Heart right ventricle (tissue), 16 donors: ENCODE data around the gene RAI14. TPM values are rescaled to one million over a fixed set of nuclear protein-coding genes. Genes with fewer than 3 reads are reported as not detected.
A peak's percentile ranks its signal among the peaks of the same experiment; 100 is the strongest.

Source experiments
- ATAC-seq, 8 donors: fragments of 200-7000 bp; cut with Tn5 transposase; one replicate each; pipeline ENCODE4 v1.9.1; 2020; ENCODE audit warnings: mild to moderate bottlenecking in 8 of 8, moderate library complexity in 8 of 8, moderate number of reproducible peaks in 1 of 8
- DNase-seq, 2 donors: peaks; one replicate each; pipeline ENCODE4 v3.0.0-alpha.2; 2020
- H3K27ac ChIP-seq, 10 donors: fragments of 200-600 bp; sonication (generic) in 2 of 10; one replicate each; pipeline versions ENCODE4 v1.5.0 to v1.8.0; 2020 to 2022; ENCODE audit warnings: mild to moderate bottlenecking in 3 of 10
- H3K27me3 ChIP-seq, 7 donors: fragments of 200-600 bp; one replicate each; pipeline ENCODE4 v1.8.0; 2021 to 2022; ENCODE audit warnings: mild to moderate bottlenecking in 2 of 7
- H3K36me3 ChIP-seq, 9 donors: fragments of 200-600 bp; sonication (generic) in 1 of 9; one replicate each; pipeline versions ENCODE4 v1.5.0 to v1.8.0; 2020 to 2022; ENCODE audit warnings: mild to moderate bottlenecking in 2 of 9
- H3K4me1 ChIP-seq, 9 donors: fragments of 200-600 bp; sonication (generic) in 1 of 9; one replicate each; pipeline versions ENCODE4 v1.5.0 to v1.8.0; 2020 to 2022; ENCODE audit warnings: mild to moderate bottlenecking in 4 of 9
- H3K4me3 ChIP-seq, 10 donors: fragments of 200-600 bp; sonication (generic) in 2 of 10; one replicate each; pipeline versions ENCODE4 v1.5.0 to v1.8.0; 2020 to 2022; ENCODE audit warnings: mild to moderate bottlenecking in 7 of 10, moderate library complexity in 2 of 10
- H3K9me3 ChIP-seq, 11 donors: fragments of 200-600 bp in 10 of 11; sonication (generic) in 2 of 11; one replicate each; pipeline versions ENCODE4 v1.5.0 to v1.8.0; 2013 to 2022; ENCODE audit warnings: mild to moderate bottlenecking in 2 of 11, control low read depth in 1 of 11, moderate library complexity in 1 of 11
- WGBS, 2 donors: extraction: QIAGEN DNeasy Blood & Tissue Kit; methylation state at CpG; one replicate each; pipeline ENCODE4 v1.1.7; 2013; ENCODE audit warnings: inconsistent platforms in 1 of 2; 5-methylcytosine and 5-hydroxymethylcytosine counted together
- intact Hi-C, 10 donors: fragments of 100-400 bp; cut with DNase I; formaldehyde crosslinking; loops; one replicate each; pipeline versions ENCODE4 v1.11.1 to v1.14.2; 2022
- polyA plus RNA-seq, 2 donors: library from polyadenylated mRNA; stranded (reverse); fragments of 200-250 nt; gene quantifications; one replicate each; pipeline ENCODE4 v1.2.3, GENCODE V29; 2013
- total RNA-seq, 10 donors: library from RNA; stranded (reverse); fragmentation: NEBNext Ultra II Directional in 3 of 10; extraction: Animal tissue kit (Norgen Biotek cat#: 25700) in 3 of 10; gene quantifications; one replicate each; pipeline versions ENCODE4 v1.2.1 to v1.2.4, GENCODE V29; 2021 to 2023
- TF ChIP-seq, protein P1 (sequence below), 9 donors: fragments of 200-600 bp; sonication (generic) in 2 of 9; IDR thresholded peaks; one replicate each; pipeline versions ENCODE4 v1.5.0 to v1.8.0; 2021 to 2022; ENCODE audit warnings: antibody characterized with exemption in 9 of 9, mild to moderate bottlenecking in 5 of 9, moderate library complexity in 1 of 9
- donor health status: Arrhythmogenic right ventricular cardiomyopathy.
- donor health status: ischemic (EF 13 %, LVEDD 7.1; RV severe dilation, severe dysfunction).
- donor health status: healthy with polysubstance abuse.
- donor health status: DM: no; HTN: yes; CAD: no.
- donor health status: DM: no; HTN: no; CAD: no.
- donor health status: ischemic (EF 25% LVEDD 6.9; RV normal size, moderate dysfunction).
- donor health status: ischemic (EF 25% LVEDD 5.7; RV mildly dilated, moderate dysfunction).
- donor health status: healthy.
- donor health status: DM: yes; HTN: yes; CAD: no.
- donor health status: Ischemic cardiomyopathy.
- donor health status: ischemic (EF 35%, LVEDD 5.7; RV mildly dilated, moderate dysfunction).
- donor health status: nonischemic (EF 11% LVEDD 7.7; RV severe dilation, severe dysfunction).
- donor health status: DM: yes; HTN: yes; CAD: no.
- donor health status: PGD.
- donor health status: ischemic (EF 29% LVEDD 5.4; RV normal size, mild dysfunction).
- donor health status: nonischemic (EF 23%, LVEDD 6.1; RV moderate dilation, normal function).

Gene RAI14
- total and polyA plus RNA-seq, 12 donors: 3.3 to 25.5 (median 9.3) TPM

GRCh38 chr5:34656700-34657273 lies 659 bp downstream of the RAI14 start:
- peak; percentile 10 to 53 (median 27) for ATAC-seq
- Histone ChIP-seq H3K4me1 (peaks cover 0 to 36% (median 19%) of the 10 kb centered on the region in 9 donors), H3K9me3 (no peaks in the 10 kb centered on the region), H3K27ac (peak overlapping the region; percentile 72 to 98 (median 91)), H3K4me3 (peak overlapping the region; percentile 61 to 96 (median 89)), H3K36me3 (no peaks in the 10 kb centered on the region), H3K27me3 (peaks cover 0 to 45% (median 0%) of the 10 kb centered on the region in 7 donors)
- peak; percentile 17 to 22 for DNase-seq
- TF ChIP-seq, protein P1, sequence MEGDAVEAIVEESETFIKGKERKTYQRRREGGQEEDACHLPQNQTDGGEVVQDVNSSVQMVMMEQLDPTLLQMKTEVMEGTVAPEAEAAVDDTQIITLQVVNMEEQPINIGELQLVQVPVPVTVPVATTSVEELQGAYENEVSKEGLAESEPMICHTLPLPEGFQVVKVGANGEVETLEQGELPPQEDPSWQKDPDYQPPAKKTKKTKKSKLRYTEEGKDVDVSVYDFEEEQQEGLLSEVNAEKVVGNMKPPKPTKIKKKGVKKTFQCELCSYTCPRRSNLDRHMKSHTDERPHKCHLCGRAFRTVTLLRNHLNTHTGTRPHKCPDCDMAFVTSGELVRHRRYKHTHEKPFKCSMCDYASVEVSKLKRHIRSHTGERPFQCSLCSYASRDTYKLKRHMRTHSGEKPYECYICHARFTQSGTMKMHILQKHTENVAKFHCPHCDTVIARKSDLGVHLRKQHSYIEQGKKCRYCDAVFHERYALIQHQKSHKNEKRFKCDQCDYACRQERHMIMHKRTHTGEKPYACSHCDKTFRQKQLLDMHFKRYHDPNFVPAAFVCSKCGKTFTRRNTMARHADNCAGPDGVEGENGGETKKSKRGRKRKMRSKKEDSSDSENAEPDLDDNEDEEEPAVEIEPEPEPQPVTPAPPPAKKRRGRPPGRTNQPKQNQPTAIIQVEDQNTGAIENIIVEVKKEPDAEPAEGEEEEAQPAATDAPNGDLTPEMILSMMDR (IDR thresholded peaks at IDR 0.05): no peak
- intact Hi-C loops: loop anchor here in 6 of 10 donors (2.0 to 10.0 kb wide), 8 partner anchors 78 to 238 kb away; partner anchors contain the start of gene TTC23L (in 3 of the 6)
- 0% methylated on average over 49 to 53 of the region's 53 CpGs for WGBS, 2 donors

DNA sequence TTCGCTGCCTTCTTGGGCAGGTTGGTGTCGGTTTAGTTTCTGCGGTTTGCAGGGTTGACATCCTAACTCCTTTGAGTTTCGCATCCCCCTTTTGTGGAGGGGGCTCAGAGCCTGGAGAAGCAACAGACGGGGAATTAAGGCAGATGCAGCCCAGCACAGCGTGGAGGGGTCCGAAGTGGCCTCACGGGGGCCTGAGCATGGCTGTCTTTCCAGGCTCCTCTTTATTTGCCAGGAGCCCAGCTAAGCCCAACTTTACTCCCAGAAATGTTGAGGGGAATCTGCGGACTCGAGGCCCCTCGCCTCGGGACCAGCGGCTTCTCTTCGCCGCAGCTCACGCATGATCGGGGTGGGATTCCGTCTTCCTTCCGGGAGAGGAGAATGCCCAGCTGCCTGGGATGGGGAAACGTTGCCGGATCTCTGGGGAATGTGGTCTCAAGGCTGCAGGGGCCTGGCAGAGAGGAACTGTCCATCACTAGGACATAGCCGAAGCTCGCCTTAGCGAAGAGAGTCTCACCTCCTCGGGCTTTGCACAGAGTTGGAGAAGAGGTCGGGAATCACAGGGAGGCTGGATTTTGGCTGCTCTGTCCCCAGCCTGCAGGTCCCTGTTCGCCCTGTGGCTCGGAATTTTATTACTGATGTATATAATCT lies 1.3 kb downstream of the RAI14 start:
- 3% methylated on average over 28 of the region's 28 CpGs for WGBS, 2 donors
- Histone ChIP-seq H3K27ac (peak overlapping the region in 9 of 10 donors; percentile 82 to 98 (median 91)), H3K4me1 (peaks cover 0 to 36% (median 19%) of the 10 kb centered on the region in 9 donors), H3K4me3 (peak overlapping the region; percentile 61 to 96 (median 89)), H3K27me3 (peaks cover 0 to 45% (median 0%) of the 10 kb centered on the region in 7 donors), H3K36me3 (no peaks in the 10 kb centered on the region), H3K9me3 (no peaks in the 10 kb centered on the region)
- DNase-seq: peak in 1 of 2 donors; percentile 16
- TF ChIP-seq, protein P1 (IDR thresholded peaks at IDR 0.05): no peak
- intact Hi-C loops: loop anchor here in 6 of 10 donors (2.0 to 10.0 kb wide), 8 partner anchors 77 to 237 kb away; partner anchors contain the start of gene TTC23L (in 3 of the 6)
- peak in 3 of 8 donors; percentile 5 to 27 (median 15) for ATAC-seq

DNA sequence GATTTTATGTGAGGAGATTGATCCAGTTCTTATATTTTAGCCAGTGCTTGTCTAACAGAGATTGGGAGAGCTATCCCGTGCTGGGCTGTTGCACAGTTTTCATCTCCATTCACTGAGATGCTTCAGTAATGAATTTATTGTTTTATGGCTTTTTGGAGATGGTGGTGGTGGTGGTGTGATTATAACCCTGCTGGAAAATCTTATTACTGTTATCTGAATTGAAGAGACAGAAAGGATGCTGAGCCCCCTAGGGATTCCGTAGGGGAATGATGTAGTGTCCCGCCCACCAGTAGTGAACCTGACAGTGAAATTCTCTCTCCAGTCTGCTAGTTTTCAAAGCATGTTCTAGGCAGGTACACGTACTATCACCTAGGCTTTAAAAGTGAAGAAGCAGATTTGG lies 1.9 kb downstream of the RAI14 start:
- WGBS, 2 donors: 59 to 60% methylated on average over 4 of the region's 4 CpGs
- ATAC-seq (no peak), DNase-seq (no peak)
- Histone ChIP-seq H3K36me3 (no peaks in the 10 kb centered on the region), H3K27ac (peak overlapping the region in 5 of 10 donors; percentile 91 to 98 (median 92)), H3K9me3 (no peaks in the 10 kb centered on the region), H3K4me1 (peaks cover 0 to 36% (median 19%) of the 10 kb centered on the region in 9 donors), H3K27me3 (peaks cover 0 to 45% (median 0%) of the 10 kb centered on the region in 7 donors), H3K4me3 (peak overlapping the region in 8 of 10 donors; percentile 72 to 95 (median 89))
- intact Hi-C loops: loop anchor here in 6 of 10 donors (2.0 to 10.0 kb wide), 8 partner anchors 77 to 237 kb away; partner anchors contain the start of gene TTC23L (in 3 of the 6)
- TF ChIP-seq, protein P1 (IDR thresholded peaks at IDR 0.05): no peak

- 93 to 98% methylated on average over 3 of the region's 3 CpGs for WGBS, 2 donors
- Histone ChIP-seq H3K27me3 (peaks cover 0 to 45% (median 0%) of the 10 kb centered on the region in 7 donors), H3K4me3 (no peak overlapping the region), H3K4me1 (peaks cover 0 to 43% (median 26%) of the 10 kb centered on the region in 9 donors), H3K36me3 (no peaks in the 10 kb centered on the region), H3K9me3 (peaks cover 0 to 3% (median 0%) of the 10 kb centered on the region in 11 donors), H3K27ac (no peak overlapping the region)
- ATAC-seq (no peak), DNase-seq (no peak)
- TF ChIP-seq, protein P1 (IDR thresholded peaks at IDR 0.05): no peak
- intact Hi-C loops: loop anchor here in 5 of 10 donors (5.0 to 10.0 kb wide), 7 partner anchors 76 to 236 kb away; partner anchors contain the start of gene TTC23L (in 2 of the 5)
Observed at GRCh38 chr5:34659168-34659567, 3.0 kb downstream of the RAI14 start.
